MM.1S (cell line): ENCODE data around the gene POLN.

ENCODE experiments used
- EZH2 ChIP-seq: fragments of 300-600 bp; sonication (generic); optimal IDR thresholded peaks from 2 replicates; pipeline ENCODE3; 2017; ENCODE audit warnings: low read depth, mild to moderate bottlenecking, antibody characterized with exemption, low read length, mixed read lengths
- EZH2phosphoT487 ChIP-seq: fragments of 300-600 bp; sonication (generic); IDR thresholded peaks from 2 replicates; pipeline ENCODE4 v1.6.1; 2018; ENCODE audit warnings: antibody characterized with exemption, low read length
- TF ChIP-seq, protein P1 (sequence below): fragments of 300-600 bp; sonication (generic); IDR thresholded peaks from 2 replicates; pipeline ENCODE4 v1.5.1; 2016; ENCODE audit warnings: antibody characterized with exemption, low read length, mixed read lengths

DNA sequence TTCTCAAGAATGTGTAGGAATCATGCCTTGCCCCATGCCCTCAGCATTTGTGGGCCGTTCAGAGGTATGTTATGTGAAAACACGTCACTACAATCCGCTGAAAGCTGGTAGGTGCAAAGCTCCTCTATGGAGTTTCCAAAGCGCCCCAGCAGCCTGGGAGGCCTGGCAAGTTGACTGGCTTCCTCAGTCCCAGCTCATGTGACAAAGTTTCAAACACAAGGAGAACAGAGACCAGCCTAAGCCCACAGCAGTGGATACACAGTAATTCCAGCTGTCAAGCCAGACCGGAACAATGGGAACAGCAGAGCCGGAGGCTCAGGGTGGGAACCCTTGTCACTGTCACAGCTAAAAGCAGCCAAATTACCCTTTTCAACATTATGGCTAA, 149.3 kb downstream of the POLN start:
- TF ChIP-seq EZH2 = no peak
- TF ChIP-seq, protein P1, sequence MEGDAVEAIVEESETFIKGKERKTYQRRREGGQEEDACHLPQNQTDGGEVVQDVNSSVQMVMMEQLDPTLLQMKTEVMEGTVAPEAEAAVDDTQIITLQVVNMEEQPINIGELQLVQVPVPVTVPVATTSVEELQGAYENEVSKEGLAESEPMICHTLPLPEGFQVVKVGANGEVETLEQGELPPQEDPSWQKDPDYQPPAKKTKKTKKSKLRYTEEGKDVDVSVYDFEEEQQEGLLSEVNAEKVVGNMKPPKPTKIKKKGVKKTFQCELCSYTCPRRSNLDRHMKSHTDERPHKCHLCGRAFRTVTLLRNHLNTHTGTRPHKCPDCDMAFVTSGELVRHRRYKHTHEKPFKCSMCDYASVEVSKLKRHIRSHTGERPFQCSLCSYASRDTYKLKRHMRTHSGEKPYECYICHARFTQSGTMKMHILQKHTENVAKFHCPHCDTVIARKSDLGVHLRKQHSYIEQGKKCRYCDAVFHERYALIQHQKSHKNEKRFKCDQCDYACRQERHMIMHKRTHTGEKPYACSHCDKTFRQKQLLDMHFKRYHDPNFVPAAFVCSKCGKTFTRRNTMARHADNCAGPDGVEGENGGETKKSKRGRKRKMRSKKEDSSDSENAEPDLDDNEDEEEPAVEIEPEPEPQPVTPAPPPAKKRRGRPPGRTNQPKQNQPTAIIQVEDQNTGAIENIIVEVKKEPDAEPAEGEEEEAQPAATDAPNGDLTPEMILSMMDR = no peak
- TF ChIP-seq EZH2phosphoT487 = no peak
